ENCODE results near the gene TECPR1.

DNA sequence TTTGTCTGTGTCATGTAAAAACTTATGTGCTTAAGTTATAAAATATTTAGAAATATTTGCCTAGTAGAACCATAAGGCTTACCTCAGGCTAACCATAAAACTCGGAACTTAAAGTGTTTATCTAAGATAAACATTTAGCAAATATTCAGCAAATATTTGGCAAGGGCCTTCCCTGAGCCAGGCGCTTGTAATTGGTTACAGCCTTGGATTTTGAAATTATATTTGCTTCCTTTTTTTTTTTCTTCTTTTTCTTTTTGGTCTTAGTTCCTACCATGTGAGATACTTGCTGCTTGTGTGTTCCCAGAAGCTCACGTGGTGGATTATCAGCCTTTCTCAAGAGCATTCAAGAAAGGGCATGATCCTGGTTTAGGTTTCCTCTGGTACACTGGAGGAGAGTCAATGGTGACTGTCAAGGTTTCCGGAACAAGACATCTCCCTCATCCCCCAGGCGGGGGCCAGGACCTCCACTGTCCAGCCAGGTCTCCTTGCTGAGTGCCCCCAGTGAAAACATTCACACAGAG lies 24.3 kb upstream of the TECPR1 start:
- TF ChIP-seq, protein P1, sequence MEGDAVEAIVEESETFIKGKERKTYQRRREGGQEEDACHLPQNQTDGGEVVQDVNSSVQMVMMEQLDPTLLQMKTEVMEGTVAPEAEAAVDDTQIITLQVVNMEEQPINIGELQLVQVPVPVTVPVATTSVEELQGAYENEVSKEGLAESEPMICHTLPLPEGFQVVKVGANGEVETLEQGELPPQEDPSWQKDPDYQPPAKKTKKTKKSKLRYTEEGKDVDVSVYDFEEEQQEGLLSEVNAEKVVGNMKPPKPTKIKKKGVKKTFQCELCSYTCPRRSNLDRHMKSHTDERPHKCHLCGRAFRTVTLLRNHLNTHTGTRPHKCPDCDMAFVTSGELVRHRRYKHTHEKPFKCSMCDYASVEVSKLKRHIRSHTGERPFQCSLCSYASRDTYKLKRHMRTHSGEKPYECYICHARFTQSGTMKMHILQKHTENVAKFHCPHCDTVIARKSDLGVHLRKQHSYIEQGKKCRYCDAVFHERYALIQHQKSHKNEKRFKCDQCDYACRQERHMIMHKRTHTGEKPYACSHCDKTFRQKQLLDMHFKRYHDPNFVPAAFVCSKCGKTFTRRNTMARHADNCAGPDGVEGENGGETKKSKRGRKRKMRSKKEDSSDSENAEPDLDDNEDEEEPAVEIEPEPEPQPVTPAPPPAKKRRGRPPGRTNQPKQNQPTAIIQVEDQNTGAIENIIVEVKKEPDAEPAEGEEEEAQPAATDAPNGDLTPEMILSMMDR (tag by site-specific recombination; IDR thresholded peaks at IDR 0.05), result no peak
- TF ChIP-seq ZNF24 (tag by site-specific recombination; IDR thresholded peaks at IDR 0.05), result no peak
- TF ChIP-seq ZNF221 (tag by site-specific recombination; IDR thresholded peaks at IDR 0.05; ENCODE audit: borderline replicate concordance), result no peak
- no peak for TF ChIP-seq KLF1 (tag by site-specific recombination; IDR thresholded peaks at IDR 0.05)
- TF ChIP-seq ZIC2 (tag by site-specific recombination; IDR thresholded peaks at IDR 0.05), result no peak
- TF ChIP-seq, protein P2, sequence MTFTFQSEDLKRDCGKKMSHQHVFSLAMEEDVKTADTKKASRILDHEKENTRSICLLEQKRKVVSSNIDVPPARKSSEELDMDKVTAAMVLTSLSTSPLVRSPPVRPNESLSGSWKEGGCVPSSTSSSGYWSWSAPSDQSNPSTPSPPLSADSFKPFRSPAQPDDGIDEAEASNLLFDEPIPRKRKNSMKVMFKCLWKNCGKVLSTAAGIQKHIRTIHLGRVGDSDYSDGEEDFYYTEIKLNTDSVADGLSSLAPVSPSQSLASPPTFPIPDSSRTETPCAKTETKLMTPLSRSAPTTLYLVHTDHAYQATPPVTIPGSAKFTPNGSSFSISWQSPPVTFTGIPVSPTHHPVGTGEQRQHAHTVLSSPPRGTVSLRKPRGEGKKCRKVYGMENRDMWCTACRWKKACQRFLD (tag by site-specific recombination; IDR thresholded peaks at IDR 0.05), result no peak

Data from HEK293 (cell line).